Neural cell (in vitro differentiated cells): ENCODE data around the gene TYW5.

Experiments
- EP300 ChIP-seq: fragments of 450-650 bp; conservative IDR thresholded peaks from 2 replicates; pipeline ENCODE4 v1.6.1; 2014; ENCODE audit warnings: antibody characterized with exemption, mild to moderate bottlenecking, moderate library complexity; ENCODE audit not compliant: poor library complexity, severe bottlenecking
- EZH2 ChIP-seq: fragments of 200-600, 300-800 bp; shearing (Covaris generic), sonication (generic); IDR thresholded peaks from 2 replicates; pipeline ENCODE4 v1.6.1; 2014; ENCODE audit warnings: antibody characterized with exemption, low read length, borderline replicate concordance, mild to moderate bottlenecking; ENCODE audit not compliant: insufficient read depth, poor library complexity, severe bottlenecking
- MXI1 ChIP-seq: fragments of 450-650 bp; conservative IDR thresholded peaks from 2 replicates; pipeline ENCODE4 v1.6.1; 2014; ENCODE audit warnings: antibody characterized with exemption, mild to moderate bottlenecking; ENCODE audit not compliant: poor library complexity, severe bottlenecking
- POLR2AphosphoS5 ChIP-seq: IDR thresholded peaks from 2 replicates; pipeline ENCODE4 v1.6.1; 2012
- TF ChIP-seq, protein P1 (sequence below): fragments of 450-650 bp; IDR thresholded peaks from 2 replicates; pipeline ENCODE4 v1.5.1; 2014; ENCODE audit warnings: antibody characterized with exemption, mild to moderate bottlenecking, moderate library complexity; ENCODE audit not compliant: poor library complexity, severe bottlenecking

GRCh38 chr2:199988151-199988550 lies 32.9 kb upstream of the TYW5 start:
- TF ChIP-seq EZH2, result no peak
- TF ChIP-seq, protein P1, sequence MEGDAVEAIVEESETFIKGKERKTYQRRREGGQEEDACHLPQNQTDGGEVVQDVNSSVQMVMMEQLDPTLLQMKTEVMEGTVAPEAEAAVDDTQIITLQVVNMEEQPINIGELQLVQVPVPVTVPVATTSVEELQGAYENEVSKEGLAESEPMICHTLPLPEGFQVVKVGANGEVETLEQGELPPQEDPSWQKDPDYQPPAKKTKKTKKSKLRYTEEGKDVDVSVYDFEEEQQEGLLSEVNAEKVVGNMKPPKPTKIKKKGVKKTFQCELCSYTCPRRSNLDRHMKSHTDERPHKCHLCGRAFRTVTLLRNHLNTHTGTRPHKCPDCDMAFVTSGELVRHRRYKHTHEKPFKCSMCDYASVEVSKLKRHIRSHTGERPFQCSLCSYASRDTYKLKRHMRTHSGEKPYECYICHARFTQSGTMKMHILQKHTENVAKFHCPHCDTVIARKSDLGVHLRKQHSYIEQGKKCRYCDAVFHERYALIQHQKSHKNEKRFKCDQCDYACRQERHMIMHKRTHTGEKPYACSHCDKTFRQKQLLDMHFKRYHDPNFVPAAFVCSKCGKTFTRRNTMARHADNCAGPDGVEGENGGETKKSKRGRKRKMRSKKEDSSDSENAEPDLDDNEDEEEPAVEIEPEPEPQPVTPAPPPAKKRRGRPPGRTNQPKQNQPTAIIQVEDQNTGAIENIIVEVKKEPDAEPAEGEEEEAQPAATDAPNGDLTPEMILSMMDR, result no peak
- no peak for TF ChIP-seq EP300
- TF ChIP-seq POLR2AphosphoS5, result no peak
- TF ChIP-seq MXI1, result no peak
